SIG-M5 treated with dmso at 0.1 percent for 504 hours (cell line): ENCODE data around the gene CENPK.
"Not testable (repeated sequence)": the region's sequence is repeated elsewhere in the genome, so short reads cannot be mapped to it uniquely, and the experiment has no call there.

Experiments
- DNase-seq: peaks from one replicate; lab custom pipeline; 2025; ENCODE audit not compliant: unreplicated experiment; lab: John Stamatoyannopoulos, UW

The CENPK gene

GRCh38 chr5:65508978-65509377 lies 54.0 kb downstream of the CENPK start:
- DNase-seq, result no peak

- DNase-seq, result no peak
These were observed 56.0 kb downstream of the CENPK start for GRCh38 chr5:65506961-65507360.

DNA sequence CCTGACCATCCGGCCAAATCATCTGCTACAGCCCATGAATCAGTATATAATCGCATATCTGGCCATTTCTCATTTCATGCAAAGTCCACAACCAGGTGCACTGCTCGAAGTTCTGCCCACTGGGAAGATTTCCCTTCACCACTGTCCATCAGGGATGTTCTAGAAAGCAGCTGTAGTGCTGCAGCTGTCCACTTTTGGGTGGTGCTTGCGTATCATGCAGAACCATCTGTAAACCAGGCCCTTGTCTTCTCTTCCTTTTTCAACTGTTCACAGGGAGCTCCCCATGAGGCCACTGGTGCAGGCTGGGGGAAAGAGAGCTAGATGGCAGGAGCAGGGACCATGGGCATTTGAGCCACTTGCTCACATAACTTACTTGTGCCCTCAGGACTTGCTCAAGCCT lies 73.8 kb downstream of the CENPK start:
- DNase-seq, result no peak

GRCh38 chr5:65488038-65488687 lies 74.8 kb downstream of the CENPK start:
- not testable (repeated sequence) for DNase-seq

GRCh38 chr5:65486803-65487202 lies 76.2 kb downstream of the CENPK start:
- not testable (repeated sequence) for DNase-seq

GRCh38 chr5:65485405-65485804 lies 77.6 kb downstream of the CENPK start:
- DNase-seq, result no peak

- DNase-seq, result peak; percentile 80
These were observed 79.2 kb downstream of the CENPK start for GRCh38 chr5:65483546-65484346.

- peak; percentile 13 for DNase-seq
These were observed 80.0 kb downstream of the CENPK start for GRCh38 chr5:65482736-65483545.

DNA sequence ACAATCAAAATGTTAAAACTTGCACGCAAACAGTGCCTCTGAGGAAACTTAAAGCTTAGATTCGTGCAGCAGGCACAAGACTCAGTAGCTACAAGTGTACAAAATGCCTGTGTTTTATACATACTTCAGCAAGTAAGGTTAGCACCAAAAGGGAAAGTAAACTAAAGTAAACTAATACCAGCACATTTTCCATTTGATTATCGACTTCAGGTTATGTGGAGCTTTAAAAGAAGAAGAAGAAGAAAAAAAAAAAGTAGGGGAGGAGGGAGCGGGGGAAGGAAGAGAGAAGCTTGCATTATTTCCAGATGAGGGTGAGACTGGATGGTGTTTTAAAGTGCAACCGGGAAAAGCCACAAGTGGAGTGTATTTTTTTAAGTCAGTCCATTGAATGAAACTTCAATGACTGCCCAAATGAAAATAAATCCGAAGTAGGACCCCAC lies 80.7 kb downstream of the CENPK start:
- no peak for DNase-seq

- peak; percentile 69 for DNase-seq
These were observed 81.2 kb downstream of the CENPK start, which contains the start of gene ADAMTS6 for GRCh38 chr5:65481635-65482295. Gene ADAMTS6, minus strand, starts transcription at chr5:65481920. Its CDS starts 8,247 bp downstream, at chr5:65473673.

GRCh38 chr5:65481171-65481581 lies 81.8 kb downstream of the CENPK start:
- no peak for DNase-seq

DNA sequence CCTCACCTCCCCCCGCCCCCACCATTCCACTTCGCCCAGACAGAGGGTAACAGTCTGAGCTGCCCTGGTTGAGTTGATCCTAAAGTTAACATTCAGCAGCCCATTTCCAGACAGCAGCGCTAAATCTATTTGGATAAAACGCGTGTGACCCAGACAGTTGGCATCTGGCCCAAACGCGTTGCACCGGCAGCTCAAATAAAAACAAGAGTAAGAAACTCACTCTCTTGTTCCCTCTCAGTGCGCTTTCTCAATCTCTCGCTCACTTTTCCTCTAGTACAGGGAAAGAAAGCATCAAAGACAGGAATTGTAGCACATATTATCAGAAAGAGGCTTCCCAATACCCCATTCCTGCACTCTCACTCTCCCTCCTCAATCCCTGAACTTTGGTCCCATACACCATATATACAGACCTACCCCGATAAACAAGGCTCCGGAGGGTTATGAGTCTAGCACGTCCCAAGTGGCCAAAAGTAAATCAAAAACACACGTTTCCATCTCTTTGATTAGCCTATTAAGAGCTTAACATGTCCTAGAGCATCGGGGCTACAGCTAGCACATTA lies 82.6 kb downstream of the CENPK start:
- no peak for DNase-seq

DNA sequence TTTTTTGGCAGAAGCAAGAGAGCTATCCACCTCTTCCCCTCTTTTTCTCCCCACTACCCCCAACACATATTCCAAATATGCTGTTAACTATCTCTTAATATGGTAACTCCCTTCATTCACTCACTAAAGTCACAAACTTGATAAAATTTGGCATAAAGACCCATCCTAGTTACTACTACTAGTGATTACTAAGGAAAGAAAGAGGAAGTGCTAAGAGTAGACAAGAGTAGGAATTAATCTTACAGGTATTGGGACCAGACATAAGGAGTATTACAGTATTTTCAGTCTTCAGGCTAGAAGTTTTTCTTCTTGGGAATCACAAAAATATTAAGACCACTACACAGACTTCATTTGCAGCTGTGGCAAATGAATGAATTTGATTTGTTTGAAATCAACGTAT lies 83.4 kb downstream of the CENPK start:
- no peak for DNase-seq

DNA sequence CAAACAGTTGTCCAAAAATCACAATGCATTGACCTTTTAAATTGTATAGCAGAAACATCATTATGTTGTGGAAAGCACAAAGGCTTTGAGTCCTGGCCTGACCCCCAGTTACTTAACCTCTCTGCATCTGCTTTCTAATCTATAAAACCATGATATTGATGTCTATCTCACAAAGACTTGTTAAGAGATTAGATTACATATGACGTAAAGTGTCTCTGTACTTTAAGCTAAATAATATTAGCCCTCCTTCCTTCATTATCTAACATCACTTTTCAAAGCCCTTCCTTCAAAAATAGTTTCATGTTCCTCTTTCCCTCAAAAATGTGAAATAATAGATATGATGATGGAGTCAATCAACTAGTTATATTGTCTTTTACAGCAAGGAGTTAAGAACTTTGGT lies 84.6 kb downstream of the CENPK start:
- DNase-seq, result no peak

- no peak for DNase-seq
These were observed 87.1 kb downstream of the CENPK start for GRCh38 chr5:65475895-65476294.

DNA sequence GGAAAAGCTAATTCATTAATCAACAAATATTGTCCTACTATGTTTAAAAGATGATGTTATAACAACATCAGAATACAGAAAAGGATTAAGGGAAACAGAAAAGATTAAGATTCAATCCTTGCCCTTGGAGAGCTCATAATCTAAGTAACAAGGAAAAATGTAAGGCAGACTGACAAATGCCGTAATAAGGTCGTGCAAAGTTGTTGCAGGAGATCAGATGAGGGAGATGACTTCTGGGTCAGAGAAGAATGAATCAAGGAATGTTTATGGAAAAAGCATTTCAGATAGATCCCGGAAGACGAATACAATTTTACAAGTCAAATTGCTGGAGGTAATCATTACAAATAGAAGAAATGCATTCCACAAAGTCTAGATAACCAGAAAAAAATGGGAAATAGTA lies 87.6 kb downstream of the CENPK start:
- DNase-seq, result no peak

DNA sequence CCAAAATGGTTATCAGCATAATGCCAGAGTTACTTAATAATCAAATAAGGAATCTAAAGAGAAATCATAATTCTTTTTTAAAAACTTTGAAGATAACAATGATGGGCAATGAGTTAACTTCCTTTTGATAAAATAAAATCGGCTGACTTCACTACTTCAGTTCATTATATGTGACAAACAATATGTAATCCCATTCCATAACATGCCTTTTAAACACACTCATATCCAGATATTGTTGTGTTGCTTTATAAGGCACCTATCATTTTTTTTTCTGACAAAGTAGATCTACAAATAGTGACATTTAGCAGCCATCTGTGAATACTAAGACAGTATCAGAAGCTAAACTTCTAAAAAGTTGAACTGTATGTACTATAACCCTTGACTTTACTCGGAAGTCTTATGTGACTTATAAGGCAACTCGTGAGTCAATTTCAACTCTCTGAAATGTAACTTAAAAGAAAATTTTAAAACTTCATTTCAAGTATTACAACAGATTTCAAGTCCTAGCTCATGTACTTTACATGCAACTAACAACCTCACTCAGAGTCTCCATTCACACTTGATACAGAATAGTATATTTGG lies 88.7 kb downstream of the CENPK start:
- DNase-seq, result no peak

- DNase-seq, result no peak
These were observed 94.3 kb downstream of the CENPK start for GRCh38 chr5:65468633-65469032.
